Measurements from ENCODE around the gene CSAD. TPM values are rescaled to one million over a fixed set of nuclear protein-coding genes. Genes with fewer than 3 reads are reported as not detected.

Gene CSAD
- total RNA-seq, 1 experiment from 2014 or later, result 2.5 TPM

GRCh38 chr12:53200107-53200457, 19.4 kb upstream of the CSAD start:
- Histone ChIP-seq H3K27me3 (replicated peaks) (no peaks in the 10 kb centered on the region), H3K9me3 (replicated peaks) (no peaks in the 10 kb centered on the region), H3K4me1 (replicated peaks) (no peaks in the 10 kb centered on the region), H3K4me3 (no peak overlapping the region), H3K36me3 (no peaks in the 10 kb centered on the region), H3K27ac (no peak overlapping the region)
- DNase-seq (ENCODE audit: low read depth in 1 of 2, low spot score in 2 of 2), result no peak

GRCh38 chr12:53199700-53200099, 19.0 kb upstream of the CSAD start:
- Histone ChIP-seq H3K4me1 (replicated peaks) (no peaks in the 10 kb centered on the region), H3K27me3 (replicated peaks) (no peaks in the 10 kb centered on the region), H3K4me3 (no peak overlapping the region), H3K36me3 (no peaks in the 10 kb centered on the region), H3K9me3 (replicated peaks) (no peaks in the 10 kb centered on the region), H3K27ac (no peak overlapping the region)
- DNase-seq (ENCODE audit: low read depth in 1 of 2, low spot score in 2 of 2), result no peak

- Histone ChIP-seq H3K4me1 (replicated peaks) (no peaks in the 10 kb centered on the region), H3K27me3 (replicated peaks) (no peaks in the 10 kb centered on the region), H3K9me3 (replicated peaks) (no peaks in the 10 kb centered on the region), H3K27ac (no peak overlapping the region), H3K4me3 (no peak overlapping the region), H3K36me3 (no peaks in the 10 kb centered on the region)
- no peak for DNase-seq (ENCODE audit: low read depth in 1 of 2, low spot score in 2 of 2)
Observed at GRCh38 chr12:53198486-53199110, 17.9 kb upstream of the CSAD start.

GRCh38 chr12:53197011-53197640, 16.4 kb upstream of the CSAD start:
- Histone ChIP-seq H3K36me3 (no peaks in the 10 kb centered on the region), H3K27me3 (replicated peaks) (no peaks in the 10 kb centered on the region), H3K4me1 (replicated peaks) (no peaks in the 10 kb centered on the region), H3K4me3 (no peak overlapping the region), H3K27ac (no peak overlapping the region), H3K9me3 (replicated peaks) (no peaks in the 10 kb centered on the region)
- no peak for DNase-seq (ENCODE audit: low read depth in 1 of 2, low spot score in 2 of 2)

GRCh38 chr12:53196486-53196885, 15.8 kb upstream of the CSAD start:
- Histone ChIP-seq H3K9me3 (replicated peaks) (no peaks in the 10 kb centered on the region), H3K27ac (no peak overlapping the region), H3K36me3 (no peaks in the 10 kb centered on the region), H3K4me3 (no peak overlapping the region), H3K27me3 (replicated peaks) (no peaks in the 10 kb centered on the region), H3K4me1 (replicated peaks) (no peaks in the 10 kb centered on the region)
- no peak for DNase-seq (ENCODE audit: low read depth in 1 of 2, low spot score in 2 of 2)

- no peak for DNase-seq (ENCODE audit: low read depth in 1 of 2, low spot score in 2 of 2)
- Histone ChIP-seq H3K4me1 (replicated peaks) (no peaks in the 10 kb centered on the region), H3K27me3 (replicated peaks) (no peaks in the 10 kb centered on the region), H3K4me3 (no peak overlapping the region), H3K36me3 (no peaks in the 10 kb centered on the region), H3K27ac (no peak overlapping the region), H3K9me3 (replicated peaks) (no peaks in the 10 kb centered on the region)
Observed at GRCh38 chr12:53195516-53196420, 15.0 kb upstream of the CSAD start.

GRCh38 chr12:53194973-53195372, 14.2 kb upstream of the CSAD start:
- Histone ChIP-seq H3K4me1 (replicated peaks) (no peaks in the 10 kb centered on the region), H3K36me3 (no peaks in the 10 kb centered on the region), H3K4me3 (no peak overlapping the region), H3K9me3 (replicated peaks) (no peaks in the 10 kb centered on the region), H3K27me3 (replicated peaks) (no peaks in the 10 kb centered on the region), H3K27ac (no peak overlapping the region)
- DNase-seq (ENCODE audit: low read depth in 1 of 2, low spot score in 2 of 2), result no peak

GRCh38 chr12:53193985-53194716, 13.4 kb upstream of the CSAD start:
- no peak overlapping the region for H3K27ac ChIP-seq
- no peaks in the 10 kb centered on the region for H3K27me3 ChIP-seq (replicated peaks)
- no peaks in the 10 kb centered on the region for H3K36me3 ChIP-seq
- DNase-seq (ENCODE audit: low read depth in 1 of 2, low spot score in 2 of 2), result no peak
- H3K4me3 ChIP-seq, result no peak overlapping the region
- no peaks in the 10 kb centered on the region for H3K9me3 ChIP-seq (replicated peaks)
- H3K4me1 ChIP-seq (replicated peaks), result no peaks in the 10 kb centered on the region

GRCh38 chr12:53193040-53193439, 12.3 kb upstream of the CSAD start:
- Histone ChIP-seq H3K27ac (no peak overlapping the region), H3K9me3 (replicated peaks) (no peaks in the 10 kb centered on the region), H3K27me3 (replicated peaks) (no peaks in the 10 kb centered on the region), H3K4me1 (replicated peaks) (no peaks in the 10 kb centered on the region), H3K4me3 (no peak overlapping the region), H3K36me3 (no peaks in the 10 kb centered on the region)
- no peak for DNase-seq (ENCODE audit: low read depth in 1 of 2, low spot score in 2 of 2)

- Histone ChIP-seq H3K4me1 (replicated peaks) (no peaks in the 10 kb centered on the region), H3K27ac (no peak overlapping the region), H3K36me3 (0 out of 2 replicates have a peak, but pooled peaks cover 2% of the 10 kb centered on the region), H3K4me3 (no peak overlapping the region), H3K27me3 (replicated peaks) (no peaks in the 10 kb centered on the region), H3K9me3 (replicated peaks) (no peaks in the 10 kb centered on the region)
- no peak for DNase-seq (ENCODE audit: low read depth in 1 of 2, low spot score in 2 of 2)
Observed at GRCh38 chr12:53192531-53193021, 11.9 kb upstream of the CSAD start.

GRCh38 chr12:53191885-53192530, 11.3 kb upstream of the CSAD start:
- Histone ChIP-seq H3K4me1 (replicated peaks) (no peaks in the 10 kb centered on the region), H3K4me3 (no peak overlapping the region), H3K27ac (no peak overlapping the region), H3K27me3 (replicated peaks) (no peaks in the 10 kb centered on the region), H3K36me3 (peaks cover 5% of the 10 kb centered on the region), H3K9me3 (replicated peaks) (no peaks in the 10 kb centered on the region)
- no peak for DNase-seq (ENCODE audit: low read depth in 1 of 2, low spot score in 2 of 2)

GRCh38 chr12:53191096-53191884, 10.6 kb upstream of the CSAD start:
- no peak overlapping the region for H3K27ac ChIP-seq
- no peak for DNase-seq (ENCODE audit: low read depth in 1 of 2, low spot score in 2 of 2)
- H3K27me3 ChIP-seq (replicated peaks), result no peaks in the 10 kb centered on the region
- H3K4me3 ChIP-seq, result no peak overlapping the region
- no peaks in the 10 kb centered on the region for H3K9me3 ChIP-seq (replicated peaks)
- H3K36me3 ChIP-seq, result peaks cover 12% of the 10 kb centered on the region
- no peaks in the 10 kb centered on the region for H3K4me1 ChIP-seq (replicated peaks)

Data from SJSA1 (cell line).